Colonic mucosa (tissue), 4 donors: ENCODE results near the gene SLC30A4. TPM values are rescaled to one million over a fixed set of nuclear protein-coding genes. Genes with fewer than 3 reads are reported as not detected.
A peak's percentile ranks its signal among the peaks of the same experiment; 100 is the strongest.
"Not testable (repeated sequence)": the region's sequence is repeated elsewhere in the genome, so short reads cannot be mapped to it uniquely, and the experiment has no call there.

Experiments
- DNase-seq: peaks from one replicate; pipeline ENCODE4 v3.0.0-alpha.2; 2020
- H3K27ac ChIP-seq: fragments of 200-600 bp; one replicate; pipeline ENCODE4 v1.8.0; 2021
- H3K27me3 ChIP-seq: fragments of 200-600 bp; one replicate; pipeline ENCODE4 v1.8.0; 2021
- H3K36me3 ChIP-seq: fragments of 200-600 bp; one replicate; pipeline ENCODE4 v1.8.0; 2021
- H3K4me1 ChIP-seq: fragments of 200-600 bp; one replicate; pipeline ENCODE4 v1.8.0; 2021; ENCODE audit warnings: mild to moderate bottlenecking
- H3K4me3 ChIP-seq: fragments of 200-600 bp; one replicate; pipeline ENCODE4 v1.8.0; 2021
- H3K9ac ChIP-seq, 2 donors: one replicate each; pipeline ENCODE4 v1.7.0; 2013; ENCODE audit warnings: control low read depth in 2 of 2, low read depth in 2 of 2, low read length in 2 of 2
- H3K9me3 ChIP-seq: fragments of 200-600 bp; one replicate; pipeline ENCODE4 v1.8.0; 2021
- intact Hi-C: fragments of 100-400 bp; cut with DNase I; formaldehyde crosslinking; loops from one replicate; pipeline ENCODE4 v1.14.1; 2022
- total RNA-seq, 2 donors: library from RNA; stranded (reverse); fragmentation: NEBNext Ultra II Directional in 1 of 2; extraction: Animal tissue kit (Norgen Biotek cat#: 25700) in 1 of 2; gene quantifications; one replicate each; pipeline ENCODE4 v1.2.1, GENCODE V29; 2021
- TF ChIP-seq, protein P1 (sequence below): fragments of 200-600 bp; IDR thresholded peaks from one replicate; pipeline ENCODE4 v1.8.0; 2022; ENCODE audit warnings: antibody characterized with exemption, mild to moderate bottlenecking
- donor health status: healthy.
- donor health status: DM: no; HTN: no; CAD: no.
- donor health status: DM: no; HTN: no; CAD: no.

Gene SLC30A4
- total RNA-seq, 2 donors from 2014 or later: 4.5 to 10.7 TPM

DNA sequence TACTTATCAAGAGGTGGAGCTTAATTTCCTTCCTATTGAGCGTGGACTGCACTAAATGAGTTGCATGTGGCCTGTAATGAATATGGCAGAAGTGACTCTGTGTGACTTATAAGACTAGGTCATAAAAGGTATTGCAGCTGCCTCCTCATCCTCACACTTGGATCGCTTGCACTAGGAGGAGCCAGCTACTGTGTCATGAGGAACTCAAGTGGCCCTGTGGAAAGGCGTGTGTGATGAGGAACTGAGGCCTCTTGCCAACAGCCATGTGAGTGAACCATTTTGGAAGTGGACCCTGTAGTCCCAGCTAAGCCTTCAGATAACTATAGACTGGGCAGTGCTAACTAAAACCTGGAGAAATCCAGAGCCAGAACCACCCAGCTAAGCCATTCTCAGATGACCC is 7.1 kb upstream of the SLC30A4 start:
- TF ChIP-seq, protein P1, sequence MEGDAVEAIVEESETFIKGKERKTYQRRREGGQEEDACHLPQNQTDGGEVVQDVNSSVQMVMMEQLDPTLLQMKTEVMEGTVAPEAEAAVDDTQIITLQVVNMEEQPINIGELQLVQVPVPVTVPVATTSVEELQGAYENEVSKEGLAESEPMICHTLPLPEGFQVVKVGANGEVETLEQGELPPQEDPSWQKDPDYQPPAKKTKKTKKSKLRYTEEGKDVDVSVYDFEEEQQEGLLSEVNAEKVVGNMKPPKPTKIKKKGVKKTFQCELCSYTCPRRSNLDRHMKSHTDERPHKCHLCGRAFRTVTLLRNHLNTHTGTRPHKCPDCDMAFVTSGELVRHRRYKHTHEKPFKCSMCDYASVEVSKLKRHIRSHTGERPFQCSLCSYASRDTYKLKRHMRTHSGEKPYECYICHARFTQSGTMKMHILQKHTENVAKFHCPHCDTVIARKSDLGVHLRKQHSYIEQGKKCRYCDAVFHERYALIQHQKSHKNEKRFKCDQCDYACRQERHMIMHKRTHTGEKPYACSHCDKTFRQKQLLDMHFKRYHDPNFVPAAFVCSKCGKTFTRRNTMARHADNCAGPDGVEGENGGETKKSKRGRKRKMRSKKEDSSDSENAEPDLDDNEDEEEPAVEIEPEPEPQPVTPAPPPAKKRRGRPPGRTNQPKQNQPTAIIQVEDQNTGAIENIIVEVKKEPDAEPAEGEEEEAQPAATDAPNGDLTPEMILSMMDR: no peak
- no peak overlapping the region for H3K9ac ChIP-seq
- H3K27me3 ChIP-seq: no peaks in the 10 kb centered on the region
- no peak overlapping the region for H3K27ac ChIP-seq
- no peaks in the 10 kb centered on the region for H3K9me3 ChIP-seq
- no peak overlapping the region for H3K4me3 ChIP-seq
- DNase-seq: no peak
- intact Hi-C loops: loop anchor here (5.0 to 10.0 kb wide), 2 partner anchors 55 to 93 kb away; partner anchors contain the start of gene BLOC1S6
- H3K36me3 ChIP-seq: no peaks in the 10 kb centered on the region
- H3K4me1 ChIP-seq: no peaks in the 10 kb centered on the region

DNA sequence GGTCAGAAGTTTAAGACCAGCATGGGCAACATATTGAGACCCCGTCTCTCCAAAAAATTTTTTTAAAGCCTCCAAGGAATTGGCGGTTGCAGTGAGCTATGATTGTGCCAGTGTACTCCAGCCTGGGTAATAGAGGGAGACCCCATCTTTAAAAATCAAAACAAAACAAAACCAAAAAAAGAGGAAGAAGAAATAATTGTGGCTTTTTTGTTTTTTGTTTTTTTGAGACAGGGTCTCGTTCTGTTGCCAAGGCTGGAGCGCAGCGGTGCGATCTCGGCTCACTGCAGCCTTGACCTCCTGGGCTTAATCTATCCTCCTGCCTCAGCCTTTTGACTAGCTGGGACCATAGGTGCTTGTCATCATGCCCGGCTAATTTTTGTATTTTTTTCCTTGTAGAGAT is 4.5 kb upstream of the SLC30A4 start:
- H3K9me3 ChIP-seq: no peaks in the 10 kb centered on the region
- no peak for DNase-seq
- H3K4me3 ChIP-seq: no peak overlapping the region
- no peak overlapping the region for H3K27ac ChIP-seq
- intact Hi-C loops: loop anchor here (5.0 to 10.0 kb wide), 2 partner anchors 58 to 95 kb away; partner anchors contain the start of gene BLOC1S6
- no peaks in the 10 kb centered on the region for H3K4me1 ChIP-seq
- H3K9ac ChIP-seq: no peak overlapping the region
- TF ChIP-seq, protein P1: no peak
- no peaks in the 10 kb centered on the region for H3K36me3 ChIP-seq
- no peaks in the 10 kb centered on the region for H3K27me3 ChIP-seq

DNA sequence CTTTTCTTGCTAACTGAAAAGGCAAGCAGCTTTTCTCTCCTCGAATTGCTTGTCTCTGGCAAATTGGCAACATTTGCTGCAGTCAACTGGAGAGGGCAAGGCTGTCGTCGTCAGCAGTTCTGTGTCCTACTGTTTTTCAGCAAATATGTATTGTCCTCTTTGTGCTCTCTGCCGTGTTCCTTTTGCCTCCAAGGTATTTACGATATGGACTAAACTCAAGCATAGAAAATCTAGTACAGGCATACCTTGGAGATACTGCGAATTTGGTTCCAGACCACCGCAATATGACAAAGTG is 558 bp upstream of the SLC30A4 start:
- peak overlapping the region; percentile 66 for H3K4me3 ChIP-seq
- H3K9me3 ChIP-seq: no peaks in the 10 kb centered on the region
- H3K4me1 ChIP-seq: peaks cover 7% of the 10 kb centered on the region
- TF ChIP-seq, protein P1: no peak
- no peaks in the 10 kb centered on the region for H3K27me3 ChIP-seq
- peak overlapping the region; percentile 81 for H3K27ac ChIP-seq
- H3K36me3 ChIP-seq: no peaks in the 10 kb centered on the region
- H3K9ac ChIP-seq: peak overlapping the region; percentile 63 to 74
- no peak for DNase-seq
- intact Hi-C loops: loop anchor here (10.0 kb wide), 1 partner anchor 62 kb away; the partner anchor contains the start of gene BLOC1S6

DNA sequence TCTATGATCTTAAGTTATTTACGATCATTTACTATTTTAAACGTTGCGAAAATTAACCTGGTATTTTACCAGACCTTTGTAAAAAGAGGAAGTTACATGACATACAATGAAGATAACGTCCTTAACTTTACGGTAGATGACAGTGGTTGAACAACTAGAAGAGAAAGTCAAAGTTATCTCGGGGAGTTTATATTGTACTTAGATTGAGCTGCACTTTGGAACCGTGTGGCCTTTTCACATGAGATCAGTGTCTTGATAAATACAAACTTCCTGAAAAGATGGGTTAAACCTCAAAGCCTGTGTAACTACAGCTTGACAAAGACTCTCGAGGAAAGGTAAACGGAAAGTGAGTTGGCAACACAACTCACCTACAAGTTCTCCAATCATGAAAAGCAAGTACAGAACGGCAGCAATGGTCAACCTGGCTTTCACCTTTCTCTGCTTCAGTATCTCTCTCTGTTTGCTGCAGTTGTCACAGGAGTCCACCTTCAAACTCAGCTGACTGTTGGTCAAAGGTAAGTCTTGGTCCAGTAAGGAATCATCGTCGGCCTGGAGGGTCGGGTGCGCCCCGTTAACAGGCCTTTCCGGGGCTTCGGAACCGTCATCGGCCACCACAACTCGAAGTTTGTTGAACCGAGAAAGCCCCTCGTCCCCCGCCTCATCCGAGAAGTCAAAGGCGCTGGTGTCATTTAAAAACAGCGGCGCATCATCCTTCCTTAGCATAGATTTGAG is 793 bp downstream of the SLC30A4 start:
- intact Hi-C loops: loop anchor here (10.0 kb wide), 1 partner anchor 63 kb away; the partner anchor contains the start of gene BLOC1S6
- peak overlapping the region; percentile 63 to 76 for H3K9ac ChIP-seq
- no peaks in the 10 kb centered on the region for H3K36me3 ChIP-seq
- H3K27ac ChIP-seq: peak overlapping the region; percentile 81
- H3K4me1 ChIP-seq: peaks cover 7% of the 10 kb centered on the region
- H3K9me3 ChIP-seq: no peaks in the 10 kb centered on the region
- peak overlapping the region; percentile 66 for H3K4me3 ChIP-seq
- peak; percentile 47 for DNase-seq
- TF ChIP-seq, protein P1: no peak
- no peaks in the 10 kb centered on the region for H3K27me3 ChIP-seq

DNA sequence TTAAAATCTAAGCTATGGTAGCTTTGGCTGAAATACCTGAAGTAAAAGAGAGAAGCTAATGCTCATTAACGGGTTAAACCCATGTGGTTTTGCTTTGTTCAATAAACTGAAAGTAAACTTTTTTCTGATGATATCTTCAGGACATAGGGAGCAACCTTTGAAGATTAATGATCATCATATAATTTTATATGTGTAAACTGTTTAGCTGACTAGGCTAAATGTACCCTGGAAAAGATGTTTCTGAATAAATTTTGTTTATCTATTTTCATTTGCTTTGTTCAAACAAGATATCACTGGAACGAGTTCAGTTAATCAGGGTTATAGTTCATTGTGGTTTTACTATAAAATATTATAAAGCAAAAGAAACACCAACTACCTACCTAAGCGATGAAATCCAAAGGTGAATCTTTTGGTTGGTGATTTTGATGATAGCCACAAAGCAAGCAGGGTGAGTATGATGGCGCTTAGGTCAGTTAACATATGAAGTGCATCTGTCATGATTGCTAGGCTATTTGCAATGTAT is 11.7 kb downstream of the SLC30A4 start:
- Histone ChIP-seq H3K27me3 (no peaks in the 10 kb centered on the region), H3K4me3 (no peak overlapping the region), H3K4me1 (no peaks in the 10 kb centered on the region), H3K9me3 (no peaks in the 10 kb centered on the region), H3K27ac (no peak overlapping the region), H3K9ac (no peak overlapping the region), H3K36me3 (no peaks in the 10 kb centered on the region)
- no peak for DNase-seq
- TF ChIP-seq, protein P1: no peak
- intact Hi-C loops: no loop called here

DNA sequence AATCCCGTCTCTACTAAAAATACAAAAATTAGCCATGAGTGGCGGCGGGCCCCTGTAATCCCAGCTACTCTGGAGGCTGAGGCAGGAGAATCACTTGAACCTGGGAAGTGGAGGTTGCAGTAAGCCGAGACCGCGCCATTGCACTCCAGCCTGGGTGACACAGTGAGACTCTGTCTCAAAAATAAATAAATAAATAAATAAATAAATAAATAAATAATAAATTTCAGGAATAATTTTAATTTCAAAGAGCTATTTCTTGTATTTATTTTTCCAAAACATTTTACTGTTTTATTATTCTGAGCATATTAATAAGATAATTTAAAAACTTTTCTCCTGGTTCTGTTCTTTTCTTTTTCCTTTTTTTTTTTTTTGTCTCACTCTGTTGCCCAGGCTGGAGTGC is 15.4 kb downstream of the SLC30A4 start:
- H3K4me1 ChIP-seq, H3K36me3 ChIP-seq, DNase-seq, H3K27ac ChIP-seq, intact Hi-C loops, H3K27me3 ChIP-seq, H3K9me3 ChIP-seq, H3K4me3 ChIP-seq, H3K9ac ChIP-seq: not testable (repeated sequence)
